H1 (cell line): Measurements from ENCODE around the gene MAPK11. TPM values are rescaled to one million over a fixed set of nuclear protein-coding genes. Genes with fewer than 3 reads are reported as not detected.

Experiments
- CTCF ChIA-PET: fragments of 300-600 bp; sonication (Branson Sonifier 250); formaldehyde crosslinking; loops from one replicate; lab custom pipeline; 2021; ENCODE audit not compliant: partially characterized antibody; lab: Charles Lee
- POLR2A ChIA-PET: fragments of 300-600 bp; sonication (Branson Sonifier 250); formaldehyde crosslinking; loops from one replicate; lab custom pipeline; 2021; ENCODE audit warnings: inconsistent platforms; ENCODE audit not compliant: partially characterized antibody; lab: Charles Lee
- DNase-seq, 2 experiments: peaks; one replicate each; pipeline versions ENCODE4 v3.0.0 to v3.0.0-alpha.2; 2010 to 2022; ENCODE audit warnings: low spot score in 2 of 2, low read depth in 1 of 2, mixed read lengths in 1 of 2
- FAIRE-seq: peaks from 2 replicates; lab custom pipeline; 2011; peaks lifted over from hg19 to GRCh38; lab: Jason Lieb, UNC
- H2AFZ ChIP-seq: 2 replicates; pipeline ENCODE4 v1.8.1; 2012; ENCODE audit warnings: low read length, inconsistent platforms
- H2AK5ac ChIP-seq: 2 replicates; pipeline ENCODE4 v1.6.1; 2013; ENCODE audit warnings: low read depth, low read length
- H2BK120ac ChIP-seq: replicated peaks from 2 replicates; pipeline ENCODE3; 2013; ENCODE audit warnings: low read depth, low read length, inconsistent platforms
- H2BK12ac ChIP-seq: 2 replicates; pipeline ENCODE4 v1.6.1; 2013; ENCODE audit warnings: low read depth, low read length
- H2BK15ac ChIP-seq: 2 replicates; pipeline ENCODE4 v1.6.1; 2013; ENCODE audit warnings: low read length
- H2BK20ac ChIP-seq: 2 replicates; pipeline ENCODE4 v1.6.1; 2013; ENCODE audit warnings: low read length
- H2BK5ac ChIP-seq: 2 replicates; pipeline ENCODE4 v1.6.1; 2013; ENCODE audit warnings: low read depth, low read length
- H3K14ac ChIP-seq: 2 replicates; pipeline ENCODE4 v1.6.1; 2013; ENCODE audit warnings: inconsistent platforms; ENCODE audit not compliant: insufficient read length
- H3K18ac ChIP-seq: 2 replicates; pipeline ENCODE4 v1.6.1; 2013; ENCODE audit warnings: low read length; ENCODE audit errors: extremely low read depth
- H3K23ac ChIP-seq: 2 replicates; pipeline ENCODE4 v1.6.1; 2013; ENCODE audit warnings: inconsistent platforms; ENCODE audit not compliant: insufficient read length
- H3K23me2 ChIP-seq: 2 replicates; pipeline ENCODE4 v1.6.1; 2013; ENCODE audit warnings: low read depth, low read length
- H3K27ac ChIP-seq: 2 replicates; pipeline ENCODE4 v1.6.1; 2011; ENCODE audit warnings: low read depth, low read length, inconsistent platforms
- H3K27me3 ChIP-seq, 4 experiments: replicated peaks in 1 of 4; 1 replicate in 1 of 4; 2 replicates in 3 of 4; pipeline versions ENCODE4 v1.6.1 to v1.8.1; 2011 to 2013; ENCODE audit warnings: low read length in 3 of 4, mild to moderate bottlenecking in 3 of 4, inconsistent platforms in 2 of 4, mixed read lengths in 2 of 4, moderate library complexity in 1 of 4; ENCODE audit not compliant: control insufficient read depth in 3 of 4, insufficient read depth in 3 of 4; ENCODE audit errors: extremely low read depth in 1 of 4
- H3K36me3 ChIP-seq, 4 experiments: 2 replicates each; pipeline versions ENCODE4 v1.6.1 to v1.8.1; 2011 to 2013; ENCODE audit warnings: mild to moderate bottlenecking in 4 of 4, low read length in 3 of 4, moderate library complexity in 2 of 4, control low read depth in 1 of 4, inconsistent platforms in 1 of 4; ENCODE audit not compliant: insufficient read depth in 4 of 4, control insufficient read depth in 2 of 4
- H3K4ac ChIP-seq: replicated peaks from 2 replicates; pipeline ENCODE3; 2013; ENCODE audit warnings: low read length, low read depth, mixed read lengths, inconsistent platforms; ENCODE audit not compliant: insufficient read length
- H3K4me1 ChIP-seq, 4 experiments: replicated peaks in 1 of 4; 1 replicate in 1 of 4; 2 replicates in 3 of 4; pipeline versions ENCODE4 v1.6.1 to v1.8.1; 2011 to 2013; ENCODE audit warnings: low read length in 3 of 4, inconsistent platforms in 2 of 4, mixed read lengths in 1 of 4; ENCODE audit not compliant: insufficient read depth in 4 of 4, control insufficient read depth in 3 of 4
- H3K4me2 ChIP-seq, 2 experiments: 2 replicates each; pipeline versions ENCODE4 v1.6.1 to v1.8.1; 2011 to 2013; ENCODE audit warnings: low read depth in 2 of 2, low read length in 2 of 2, control low read depth in 1 of 2, inconsistent platforms in 1 of 2, mild to moderate bottlenecking in 1 of 2; ENCODE audit not compliant: insufficient read depth in 1 of 2
- H3K4me3 ChIP-seq, 4 experiments: fragments of 200-600, 300-600 bp in 1 of 4; sonication (generic), shearing (Covaris generic), sonication (Bioruptor Twin) in 1 of 4; 2 replicates each; pipeline versions ENCODE4 v1.5.1 to v1.8.1; 2011 to 2016; ENCODE audit warnings: low read length in 4 of 4, low read depth in 3 of 4, control low read depth in 2 of 4, inconsistent platforms in 2 of 4, mild to moderate bottlenecking in 2 of 4, mixed read lengths in 1 of 4, moderate library complexity in 1 of 4; ENCODE audit not compliant: insufficient read depth in 2 of 4; ENCODE audit errors: extremely low read depth in 1 of 4
- H3K56ac ChIP-seq: replicated peaks from 2 replicates; pipeline ENCODE3; 2013; ENCODE audit warnings: low read depth, mild to moderate bottlenecking, mixed read lengths, low read length, inconsistent platforms; ENCODE audit not compliant: insufficient read length
- H3K79me1 ChIP-seq: 2 replicates; pipeline ENCODE4 v1.6.1; 2013; ENCODE audit warnings: low read depth, low read length, control low read depth
- H3K79me2 ChIP-seq, 2 experiments: 2 replicates each; pipeline versions ENCODE4 v1.6.1 to v1.8.1; 2012 to 2013; ENCODE audit warnings: low read length in 2 of 2, mild to moderate bottlenecking in 2 of 2, inconsistent platforms in 1 of 2; ENCODE audit not compliant: insufficient read depth in 2 of 2, control insufficient read depth in 1 of 2
- H3K9ac ChIP-seq, 4 experiments: replicated peaks in 1 of 4; 1 replicate in 1 of 4; 2 replicates in 3 of 4; pipeline versions ENCODE4 v1.6.1 to v1.8.1; 2011 to 2013; ENCODE audit warnings: low read depth in 3 of 4, low read length in 3 of 4, control low read depth in 2 of 4, mild to moderate bottlenecking in 2 of 4, moderate library complexity in 2 of 4, inconsistent platforms in 1 of 4; ENCODE audit errors: extremely low read depth in 1 of 4
- H3K9me3 ChIP-seq, 2 experiments: 2 replicates each; pipeline versions ENCODE4 v1.6.1 to v1.8.1; 2012 to 2013; ENCODE audit warnings: mild to moderate bottlenecking in 2 of 2, moderate library complexity in 2 of 2, control low read depth in 1 of 2, inconsistent platforms in 1 of 2, low read depth in 1 of 2, low read length in 1 of 2, mixed read lengths in 1 of 2; ENCODE audit not compliant: insufficient read depth in 2 of 2
- H4K20me1 ChIP-seq, 2 experiments: replicated peaks in 1 of 2; 2 replicates each; pipeline versions ENCODE3 to v1.8.1; 2011 to 2013; ENCODE audit warnings: inconsistent platforms in 2 of 2, low read length in 2 of 2, mild to moderate bottlenecking in 1 of 2; ENCODE audit not compliant: insufficient read depth in 2 of 2, control insufficient read depth in 1 of 2
- H4K5ac ChIP-seq: 2 replicates; pipeline ENCODE4 v1.6.1; 2013; ENCODE audit warnings: low read length, low read depth, mixed read lengths, inconsistent platforms; ENCODE audit not compliant: insufficient read length
- H4K8ac ChIP-seq: 2 replicates; pipeline ENCODE4 v1.8.0; 2013; ENCODE audit warnings: mild to moderate bottlenecking, moderate library complexity, low read length, inconsistent platforms; ENCODE audit not compliant: insufficient read depth; ENCODE audit errors: extremely low read depth
- H4K91ac ChIP-seq: replicated peaks from 2 replicates; pipeline ENCODE3; 2013; ENCODE audit warnings: low read length, mixed read lengths, inconsistent platforms; ENCODE audit not compliant: insufficient read length
- CBX5 ChIP-seq: fragments of 300-800, 300-1000 bp; sonication (generic); IDR thresholded peaks from 2 replicates; pipeline ENCODE4 v1.7.1; 2016; ENCODE audit warnings: antibody characterized with exemption, low read length, low read depth
- EP300 ChIP-seq, 2 experiments: IDR thresholded peaks; 1 replicate in 1 of 2; 2 replicates in 1 of 2; pipeline ENCODE4 v1.6.1; 2011 to 2012; ENCODE audit warnings: low read depth in 2 of 2, low read length in 2 of 2, mild to moderate bottlenecking in 2 of 2, borderline replicate concordance in 1 of 2, inconsistent platforms in 1 of 2, moderate library complexity in 1 of 2
- FOSL1 ChIP-seq: IDR thresholded peaks from 2 replicates; pipeline ENCODE4 v1.6.1; 2011; ENCODE audit warnings: mild to moderate bottlenecking, low read depth, low read length, moderate library complexity; ENCODE audit not compliant: insufficient read depth
- GTF2F1 ChIP-seq: IDR thresholded peaks from 2 replicates; pipeline ENCODE4 v1.6.1; 2012; ENCODE audit warnings: low read depth, low read length, improper control_type of control experiment, borderline replicate concordance
- KDM4A ChIP-seq: IDR thresholded peaks from one replicate; pipeline ENCODE4 v1.7.1; 2012; ENCODE audit warnings: low read depth, mild to moderate bottlenecking, moderate library complexity, low read length, inconsistent platforms; ENCODE audit not compliant: severe bottlenecking
- MAFK ChIP-seq: IDR thresholded peaks from 2 replicates; pipeline ENCODE4 v1.6.1; 2012; ENCODE audit warnings: low read depth, mild to moderate bottlenecking, improper control_type of control experiment, low read length
- RAD21 ChIP-seq, 2 experiments: IDR thresholded peaks in 1 of 2; conservative IDR thresholded peaks in 1 of 2; 2 replicates each; pipeline ENCODE4 v1.6.1; 2011; ENCODE audit warnings: low read depth in 2 of 2, low read length in 2 of 2, improper control_type of control experiment in 1 of 2, inconsistent platforms in 1 of 2, mild to moderate bottlenecking in 1 of 2, moderate library complexity in 1 of 2
- SP2 ChIP-seq: IDR thresholded peaks from 2 replicates; pipeline ENCODE4 v1.6.1; 2012; ENCODE audit warnings: mild to moderate bottlenecking, low read length, inconsistent platforms
- WGBS, 2 experiments: shearing (Covaris generic) in 1 of 2; methylation state at CpG; one replicate each; pipeline versions ENCODE4 v1.1.6 to v1.1.7; 2013 to 2015; ENCODE audit warnings: low lambda C conversion rate in 2 of 2, mixed read lengths in 2 of 2, inconsistent platforms in 1 of 2, low coverage in 1 of 2, missing lambda C conversion rate in 1 of 2; ENCODE audit not compliant: insufficient replicate concordance in 2 of 2, insufficient coverage in 1 of 2, insufficient read length in 1 of 2; ENCODE audit errors: extremely low coverage in 1 of 2, missing lambda C conversion rate in 1 of 2; 5-methylcytosine and 5-hydroxymethylcytosine counted together
- polyA plus RNA-seq, 7 experiments: library from polyadenylated mRNA; depleted of rRNA in 3 of 7; stranded (reverse) in 5 of 7; unstranded in 2 of 7; fragments of >200 nt in 5 of 7; fragments of 200-250 nt in 2 of 7; gene quantifications; 1 replicate in 5 of 7; 2 replicates in 1 of 7; 4 replicates in 1 of 7; pipeline versions ENCODE4 v1.2.1 to v1.2.3, GENCODE V29; 2011 to 2013; ENCODE audit warnings: missing spikeins in 2 of 7, mixed read lengths in 2 of 7
- total RNA-seq: library from RNA; stranded (reverse); fragmentation: NEBNext Ultra II Directional; extraction: Animal tissue kit (Norgen Biotek cat#: 25700); gene quantifications from 2 replicates; pipeline ENCODE4 v1.2.1, GENCODE V29; 2021

MAPK11 gene
- total and polyA plus RNA-seq, 2 of the 8 experiments (the other 6 are each of a cell fraction or from before 2014, with no cell fraction given) = 0.70 to 1.5 TPM

DNA sequence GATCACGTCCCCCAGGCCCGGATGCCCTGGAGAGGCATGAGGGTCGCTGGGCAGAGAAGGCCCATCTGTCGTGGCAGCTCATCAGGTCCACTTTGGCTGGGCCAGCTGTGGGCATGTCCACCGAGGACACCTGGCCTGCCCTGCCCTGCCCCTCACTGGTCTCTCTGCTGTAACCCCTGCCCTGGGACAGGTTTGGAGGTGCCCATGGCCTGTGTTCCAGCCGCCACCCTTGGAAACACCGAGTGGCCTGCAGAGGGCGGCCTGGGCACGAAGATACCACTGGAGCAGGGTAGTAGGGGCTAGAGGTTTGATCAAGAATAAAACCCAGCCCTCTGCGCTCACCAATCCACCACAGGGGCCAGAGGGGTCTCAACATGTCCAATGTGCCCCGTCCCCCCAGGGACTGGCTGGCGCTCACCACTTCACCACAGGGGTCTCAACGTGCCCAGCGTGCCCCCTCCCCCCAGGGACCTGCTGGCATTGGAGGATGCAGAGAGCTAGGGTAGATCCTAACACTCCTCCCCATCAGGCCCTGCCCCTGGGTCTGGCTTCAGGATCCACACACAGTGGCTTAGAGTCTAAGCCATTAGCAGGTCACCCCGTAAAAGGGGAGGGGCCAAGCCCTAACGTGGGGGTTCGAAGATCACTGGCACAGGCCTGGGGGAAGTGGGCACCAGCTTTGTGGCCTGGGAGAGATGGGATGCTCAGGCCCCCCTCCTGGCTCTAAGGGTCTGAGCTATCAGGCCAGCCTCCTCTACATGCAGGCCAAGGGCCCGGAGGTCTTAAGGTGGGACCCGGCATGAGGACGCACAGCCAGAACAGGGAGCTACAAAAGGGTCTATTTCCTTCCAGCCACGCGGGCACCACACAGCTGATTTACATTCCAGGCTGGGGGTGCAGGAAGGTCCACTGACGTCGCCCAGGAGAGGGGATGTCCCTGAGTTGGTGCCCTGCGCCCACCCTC lies 17.8 kb downstream of the MAPK11 start:
- H3K4me1 ChIP-seq = peaks cover 0 to 12% (median 8%) of the 10 kb centered on the region in 4 experiments; a peak in 6 of 7 replicates
- H3K36me3 ChIP-seq = no peaks in the 10 kb centered on the region
- H3K14ac ChIP-seq = no peak overlapping the region
- FAIRE-seq = no peak
- H2AK5ac ChIP-seq = no peak overlapping the region
- no peak overlapping the region for H3K23ac ChIP-seq
- WGBS, 2 experiments = 47% methylated on average over 24 of the region's 25 CpGs; no CpG with 5 or more reads in 1 of the 2 experiments
- H2BK120ac ChIP-seq = no peak overlapping the region
- H3K79me1 ChIP-seq = 0 out of 2 replicates have a peak, but pooled peaks cover 3% of the 10 kb centered on the region
- H2AFZ ChIP-seq = no peak overlapping the region
- ChIA-PET CTCF (interaction anchor here (0.7 to 3.7 kb wide), 33 partner anchors 8 to 302 kb away, joined by 3 to 30 read pairs (median 4); partner anchors contain the start of genes MAPK12 and SCO2), POLR2A (interaction anchor here (0.6 to 1.9 kb wide), 7 partner anchors 9 to 315 kb away, joined by 3 to 6 read pairs (median 3); partner anchors contain the start of gene MAPK12)
- no peak overlapping the region for H3K56ac ChIP-seq
- H3K18ac ChIP-seq = no peak overlapping the region
- H3K79me2 ChIP-seq = no peaks in the 10 kb centered on the region
- no peaks in the 10 kb centered on the region for H3K9me3 ChIP-seq
- peak overlapping the region; percentile 65 for H3K4ac ChIP-seq
- H2BK5ac ChIP-seq = no peak overlapping the region
- H2BK20ac ChIP-seq = no peak overlapping the region
- H3K27me3 ChIP-seq = no peaks in the 10 kb centered on the region
- no peak overlapping the region for H3K9ac ChIP-seq
- H4K20me1 ChIP-seq = peaks cover 0 to 13% of the 10 kb centered on the region in 2 experiments
- no peak overlapping the region for H3K27ac ChIP-seq
- DNase-seq = peak in 1 of 2 experiments; percentile 85
- peaks cover 12% of the 10 kb centered on the region for H3K23me2 ChIP-seq
- peak overlapping the region; percentile 88; the same call in 1 of the 2 replicates for H4K8ac ChIP-seq
- H4K91ac ChIP-seq = no peak overlapping the region
- peak overlapping the region; percentile 68; the same call in 1 of the 2 replicates for H2BK12ac ChIP-seq
- peak overlapping the region in 3 of 4 experiments; percentile 71 to 80 (median 72); a peak in 5 of 8 replicates for H3K4me3 ChIP-seq
- H3K4me2 ChIP-seq = peak overlapping the region; percentile 68 to 99; a peak in 3 of 4 replicates
- 0 out of 2 replicates have a peak overlapping the region, but pooled peaks have one; percentile 81 for H2BK15ac ChIP-seq
- no peak overlapping the region for H4K5ac ChIP-seq
- TF ChIP-seq FOSL1 (no peak), MAFK (no peak), SP2 (no peak), CBX5 (no peak), KDM4A (no peak), GTF2F1 (no peak; the same call in 1 of the 2 replicates), RAD21 (IDR thresholded peaks at IDR 0.05 in 1 of 2, conservative IDR thresholded peaks at IDR 0.05 in 1 of 2; ENCODE audit: low read depth in 2 of 2, low read length in 2 of 2) (peak; percentile 84 to 89), EP300 (IDR thresholded peaks at IDR 0.05; ENCODE audit: borderline replicate concordance in 1 of 2, low read depth in 2 of 2, low read length in 2 of 2) (no peak)
